GM19455 (cell line): Measurements from ENCODE around the gene SH2D4B.
"Not testable (repeated sequence)": the region's sequence is repeated elsewhere in the genome, so short reads cannot be mapped to it uniquely, and the experiment has no call there.

ENCODE experiments used
- ATAC-seq: cut with Tn5 transposase; IDR thresholded peaks from one replicate; pipeline ENCODE4 v1.9.1; 2021; ENCODE audit not compliant: unreplicated experiment

Gene SH2D4B

DNA sequence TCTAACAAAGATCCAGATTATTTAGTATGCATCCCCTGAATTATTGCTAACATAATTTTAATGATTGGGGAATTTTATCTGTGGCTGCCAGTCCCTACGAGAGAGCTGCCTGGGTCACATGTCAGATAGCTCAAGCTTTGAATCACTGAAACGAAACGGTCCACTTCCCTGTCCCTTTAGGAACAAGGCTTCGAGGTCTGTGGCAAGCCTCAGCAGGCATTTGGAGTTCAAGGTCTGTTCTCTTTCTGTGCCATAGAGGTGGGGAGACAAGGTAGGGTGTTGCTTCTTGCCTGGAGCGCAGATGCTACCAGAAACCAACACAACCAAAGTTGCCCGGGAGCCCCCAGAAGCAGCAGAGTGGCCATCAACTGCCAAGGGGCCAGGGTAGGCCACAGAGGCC is 13.9 kb upstream of the SH2D4B start:
- no peak for ATAC-seq

- no peak for ATAC-seq
These were observed 13.4 kb upstream of the SH2D4B start for GRCh38 chr10:80524190-80524909.

- ATAC-seq = no peak
These were observed 11.5 kb upstream of the SH2D4B start for GRCh38 chr10:80526218-80526617.

DNA sequence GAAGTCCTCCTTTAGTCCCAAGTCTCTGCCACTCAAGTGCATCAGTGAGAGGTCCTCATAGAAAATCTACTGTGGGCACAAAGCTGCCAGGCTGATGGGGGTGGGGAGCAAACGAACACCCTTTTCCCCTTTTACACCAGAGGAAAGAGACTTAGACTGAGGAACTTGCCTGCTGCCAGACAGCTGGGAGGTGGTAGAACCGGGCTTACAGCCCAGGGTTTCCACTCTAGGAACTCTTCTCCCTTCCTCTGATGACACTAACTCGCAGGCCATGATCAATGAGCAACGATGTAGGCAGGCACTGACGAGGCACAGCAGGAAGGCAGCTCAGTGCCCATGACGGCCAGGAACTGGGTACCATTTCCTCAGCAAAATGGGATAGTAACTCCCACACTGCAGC is 11.0 kb upstream of the SH2D4B start:
- ATAC-seq = no peak

- no peak for ATAC-seq
These were observed 9.5 kb upstream of the SH2D4B start for GRCh38 chr10:80528185-80528700.

DNA sequence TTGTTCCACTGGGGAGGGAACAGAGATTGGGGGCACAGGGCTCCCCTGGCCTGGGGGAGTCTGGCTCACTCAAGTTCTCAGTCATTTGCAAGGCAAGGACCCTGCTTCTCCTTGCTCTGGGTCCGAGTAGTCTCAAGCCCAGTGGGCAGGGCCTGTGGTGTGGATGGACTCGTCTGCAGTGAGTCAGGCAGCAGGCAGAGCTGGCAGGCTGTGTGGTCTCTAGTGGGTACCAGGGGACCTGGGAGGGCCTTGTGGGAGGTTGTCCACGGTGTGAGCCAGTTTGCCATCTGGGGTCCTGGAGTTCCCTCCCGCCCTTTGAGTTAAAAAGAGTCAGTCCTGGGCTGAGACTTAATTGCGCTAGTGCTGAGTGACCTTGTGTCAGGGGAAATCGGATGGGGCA is 8.8 kb upstream of the SH2D4B start:
- ATAC-seq = no peak

GRCh38 chr10:80529604-80530003 is 8.1 kb upstream of the SH2D4B start:
- no peak for ATAC-seq

DNA sequence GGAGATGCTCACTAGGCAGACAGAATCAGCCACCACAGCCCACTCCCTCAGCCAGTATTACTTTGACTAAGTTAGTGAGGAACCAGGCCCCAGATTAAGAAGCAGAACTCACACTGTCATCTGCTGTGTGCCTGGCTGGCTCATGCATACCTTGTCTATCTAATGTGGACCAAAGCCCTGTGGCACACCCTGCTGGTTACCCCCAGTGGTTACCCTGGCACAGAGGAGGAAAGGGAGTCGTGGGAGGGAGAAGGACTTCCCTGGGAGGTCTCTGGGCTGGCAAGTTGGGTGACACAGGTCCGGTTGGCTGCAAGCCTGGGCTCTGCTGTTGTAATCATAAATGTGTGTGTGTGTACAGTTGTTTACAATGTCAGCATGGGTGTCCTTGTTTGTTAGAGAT is 7.5 kb upstream of the SH2D4B start:
- no peak for ATAC-seq

DNA sequence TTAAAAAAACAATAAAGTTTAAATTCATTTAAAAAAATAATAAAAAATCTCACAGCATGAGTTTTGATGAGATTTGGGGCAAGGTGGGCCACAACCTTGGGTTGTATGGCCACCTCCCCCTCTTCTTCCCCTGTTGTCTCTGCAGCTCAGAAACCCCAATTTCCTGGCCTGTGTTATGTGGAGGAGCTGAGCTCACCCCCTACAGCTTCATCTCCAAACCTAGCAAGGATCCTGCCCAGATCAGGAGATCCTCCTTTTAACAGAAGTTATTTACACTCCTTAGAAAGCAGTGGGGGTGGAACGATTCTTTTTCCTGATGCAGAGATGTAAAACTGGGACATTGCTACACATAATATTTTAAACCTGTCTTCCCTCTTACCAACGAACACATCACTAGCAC is 6.9 kb upstream of the SH2D4B start:
- ATAC-seq = no peak

DNA sequence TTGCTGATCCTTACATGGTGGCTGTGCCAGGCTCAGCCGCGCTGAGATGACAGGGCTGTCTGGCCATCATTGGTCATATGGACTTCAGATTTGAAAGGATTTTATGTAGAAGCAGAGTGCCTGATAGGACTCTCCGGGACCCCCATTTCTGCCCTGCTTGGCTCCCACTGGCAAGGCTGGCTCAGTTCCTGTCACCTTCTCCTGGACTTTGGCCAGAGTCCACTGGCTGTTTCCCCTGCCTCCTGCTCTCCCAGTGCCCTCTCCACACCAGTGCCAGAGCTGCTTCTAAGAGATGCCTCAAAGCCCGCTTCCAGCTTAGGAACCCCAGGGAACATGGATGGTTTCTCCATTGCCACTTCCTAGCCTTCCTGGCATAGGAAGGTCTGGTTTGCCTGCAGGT is 5.1 kb upstream of the SH2D4B start:
- no peak for ATAC-seq

DNA sequence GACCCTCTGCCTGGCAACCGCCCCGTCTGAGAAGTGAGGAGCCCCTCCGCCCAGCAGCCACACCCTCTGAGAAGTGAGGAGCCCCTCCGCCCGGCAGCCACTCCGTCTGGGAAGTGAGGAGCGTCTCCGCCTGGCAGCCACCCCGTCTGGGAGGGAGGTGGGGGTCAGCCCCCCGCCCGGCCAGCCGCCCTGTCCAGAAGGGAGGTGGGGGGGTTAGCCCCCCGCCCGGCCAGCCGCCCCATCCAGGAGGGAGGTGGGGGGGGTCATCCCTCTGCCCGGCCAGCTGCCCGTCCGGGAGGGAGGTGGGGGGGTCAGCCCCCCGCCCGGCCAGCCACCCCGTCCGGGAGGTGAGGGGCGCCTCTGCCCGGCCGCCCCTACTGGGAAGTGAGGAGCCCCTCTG is 3.6 kb upstream of the SH2D4B start:
- not testable (repeated sequence) for ATAC-seq

- ATAC-seq = not testable (repeated sequence)
These were observed 3.1 kb upstream of the SH2D4B start for GRCh38 chr10:80534646-80535045.

DNA sequence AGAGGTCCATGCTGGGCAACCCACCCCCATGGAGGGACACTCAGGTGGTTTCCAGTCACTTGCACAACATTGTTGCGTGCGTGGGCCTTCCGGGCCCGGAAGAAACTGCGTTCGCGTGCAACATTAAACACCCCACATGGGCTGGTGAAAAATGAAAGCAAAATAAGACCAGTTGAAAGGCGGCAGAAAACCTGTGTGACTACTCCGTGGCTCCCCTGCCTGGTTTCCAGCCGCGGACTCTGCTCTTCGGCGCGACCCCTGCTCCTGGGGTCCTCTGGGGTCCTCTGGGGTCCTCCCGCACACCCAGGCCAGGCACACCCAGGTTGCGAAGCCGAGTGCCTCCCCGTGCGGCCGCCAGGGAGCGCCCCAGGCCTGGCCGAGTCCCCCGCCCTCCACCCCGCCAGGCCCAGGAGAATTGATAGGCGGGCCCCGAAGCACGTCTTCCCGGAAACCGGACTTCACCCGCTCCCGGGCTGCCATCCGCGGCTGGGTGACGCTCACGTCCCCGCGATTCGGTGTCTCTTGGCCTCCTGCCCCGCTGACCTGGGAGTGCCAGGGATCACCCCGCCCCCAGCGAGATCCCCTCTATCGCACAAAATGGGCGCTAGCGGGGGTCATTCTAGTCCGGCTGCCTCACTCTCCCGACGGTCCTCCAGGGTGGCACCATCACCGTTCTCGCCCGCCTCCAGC is 1.9 kb upstream of the SH2D4B start:
- no peak for ATAC-seq

GRCh38 chr10:80536361-80536835 is 1.3 kb upstream of the SH2D4B start:
- ATAC-seq = no peak

DNA sequence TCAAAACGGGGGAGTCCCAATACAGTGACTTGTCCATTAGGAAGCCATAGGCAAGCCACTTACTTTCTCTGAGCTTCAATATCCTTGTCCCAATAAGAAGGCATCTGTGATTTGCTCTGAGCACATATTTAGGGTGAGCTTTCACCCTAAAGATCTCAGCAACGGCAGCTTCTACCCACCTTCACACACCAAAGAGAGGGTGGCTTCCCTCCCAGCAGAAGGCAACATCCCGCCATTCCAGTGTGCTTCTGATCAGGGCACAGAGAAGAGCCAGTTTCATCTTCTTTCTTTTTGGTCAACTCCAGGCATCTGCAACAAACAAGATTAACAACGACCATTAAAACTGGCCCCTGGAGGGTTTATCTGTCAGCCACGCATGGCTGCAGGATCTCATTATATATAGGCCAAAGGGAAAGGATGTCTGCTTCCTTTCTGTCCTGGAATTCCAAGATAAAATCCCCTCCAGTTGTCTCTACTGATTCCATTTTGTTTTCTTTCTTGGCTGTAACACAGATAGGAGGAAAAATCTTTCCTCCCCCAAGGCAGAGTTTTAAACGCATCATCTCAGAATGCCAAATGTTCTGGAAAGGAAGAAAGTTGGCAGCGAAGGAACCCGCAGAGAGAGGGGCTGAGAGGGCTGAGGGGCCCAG is 491 bp upstream of the SH2D4B start:
- no peak for ATAC-seq

GRCh38 chr10:80538481-80539185 is 931 bp downstream of the SH2D4B start:
- no peak for ATAC-seq

DNA sequence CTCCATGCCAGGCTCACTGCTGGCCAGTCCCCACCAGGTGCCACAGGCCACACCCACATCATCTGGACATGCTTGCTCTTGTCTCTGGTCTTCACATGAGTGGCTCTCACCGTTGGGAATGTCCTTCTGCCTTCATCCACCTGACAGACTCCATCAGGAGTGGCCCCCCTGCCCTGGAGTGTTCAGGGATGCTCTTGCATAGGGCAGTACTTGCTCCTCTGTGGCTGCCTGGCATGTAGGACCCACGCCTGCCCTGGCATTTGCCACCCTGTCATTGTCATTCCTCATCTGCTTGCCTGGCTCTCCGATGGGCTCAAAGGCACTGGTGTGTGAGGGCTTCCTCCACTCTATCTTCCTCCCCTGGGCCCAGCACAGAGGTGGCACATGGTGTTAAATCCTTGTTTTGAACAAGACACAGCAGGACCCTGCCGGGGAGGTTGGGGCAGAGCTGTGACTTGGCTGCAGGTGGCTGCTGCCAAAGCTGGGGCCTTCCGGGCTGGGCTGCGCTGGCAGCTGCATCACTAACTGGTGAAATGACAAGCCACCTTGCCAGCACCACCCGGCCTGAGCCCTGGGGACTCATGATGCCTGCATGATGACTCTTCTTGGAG is 1.8 kb downstream of the SH2D4B start:
- no peak for ATAC-seq

DNA sequence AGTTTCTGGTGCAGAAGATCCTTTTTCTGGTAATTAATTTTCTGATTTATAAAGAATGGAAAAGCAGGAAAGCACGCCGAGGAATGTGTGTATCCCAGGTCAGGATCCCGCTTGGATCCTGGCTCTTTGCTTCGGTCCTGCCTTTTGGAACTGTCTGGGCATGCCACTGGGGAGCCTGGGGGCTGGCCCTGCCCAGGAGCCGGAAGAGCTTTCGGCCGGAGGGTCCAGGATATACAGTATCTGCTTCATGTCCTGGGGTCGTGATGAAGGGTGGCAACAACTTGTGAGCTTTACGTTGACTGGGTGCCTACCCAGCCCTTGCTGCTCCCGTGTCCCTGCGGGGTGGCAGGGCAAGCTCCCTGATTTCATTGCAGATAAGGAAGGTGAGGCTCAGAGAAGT is 2.4 kb downstream of the SH2D4B start:
- no peak for ATAC-seq

DNA sequence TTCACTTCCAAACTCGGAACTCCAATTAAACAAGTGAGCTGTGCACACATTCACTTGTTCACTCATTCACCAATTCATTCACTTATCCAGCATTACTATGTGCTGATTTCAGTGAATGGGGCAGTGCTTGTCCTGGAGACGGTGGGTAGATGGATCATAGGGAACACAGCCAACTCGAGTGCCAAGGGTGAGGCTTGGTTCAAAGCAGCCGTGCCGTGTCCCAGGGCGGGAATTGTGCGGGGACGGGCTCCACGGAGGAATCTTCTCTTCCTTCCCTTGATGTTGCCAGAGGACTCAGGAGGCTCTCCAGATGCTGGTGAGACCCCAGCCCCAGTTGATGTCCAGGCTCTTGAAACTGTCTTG is 2.9 kb downstream of the SH2D4B start:
- no peak for ATAC-seq

DNA sequence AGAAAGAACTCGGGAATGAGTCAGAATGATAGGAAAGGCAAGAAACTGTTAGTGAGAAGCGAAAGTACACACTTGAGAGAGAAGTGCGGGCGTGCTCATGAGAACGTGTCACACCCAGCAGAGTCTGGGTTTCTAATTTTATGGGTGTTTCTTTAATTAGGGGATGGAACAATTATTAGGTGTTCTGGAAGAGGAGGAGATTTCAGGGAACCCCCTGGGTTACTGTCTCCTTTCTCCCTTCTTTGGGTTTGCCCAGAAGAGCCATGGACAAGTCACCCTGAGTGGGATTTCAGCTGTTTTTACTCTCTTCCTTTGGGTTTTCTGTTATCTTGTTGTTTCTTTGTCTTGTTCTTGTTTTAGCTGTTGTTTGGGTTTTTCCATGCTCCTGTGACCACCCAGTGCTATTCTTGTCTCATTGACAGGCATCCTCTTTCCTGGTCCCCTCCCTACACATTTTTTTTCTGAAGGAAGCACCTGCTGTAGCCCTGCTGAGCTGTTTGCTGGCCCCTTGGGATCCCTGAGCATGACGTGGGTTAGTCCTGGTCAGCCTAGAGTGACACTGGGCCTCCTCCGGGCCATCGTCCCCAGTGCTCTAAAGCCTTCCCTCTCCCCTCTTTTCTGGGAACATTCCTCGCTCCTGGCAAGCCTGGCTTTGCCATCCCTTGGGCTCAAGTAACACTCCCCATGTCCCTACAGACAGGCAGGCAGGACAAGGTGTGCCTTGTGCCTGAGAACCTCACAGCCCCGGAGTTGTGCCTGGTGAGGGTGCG is 3.5 kb downstream of the SH2D4B start:
- peak; percentile 71 for ATAC-seq
